ENCODE results near the gene DPYSL4.
A peak's percentile ranks its signal among the peaks of the same experiment; 100 is the strongest.

Gene DPYSL4

DNA sequence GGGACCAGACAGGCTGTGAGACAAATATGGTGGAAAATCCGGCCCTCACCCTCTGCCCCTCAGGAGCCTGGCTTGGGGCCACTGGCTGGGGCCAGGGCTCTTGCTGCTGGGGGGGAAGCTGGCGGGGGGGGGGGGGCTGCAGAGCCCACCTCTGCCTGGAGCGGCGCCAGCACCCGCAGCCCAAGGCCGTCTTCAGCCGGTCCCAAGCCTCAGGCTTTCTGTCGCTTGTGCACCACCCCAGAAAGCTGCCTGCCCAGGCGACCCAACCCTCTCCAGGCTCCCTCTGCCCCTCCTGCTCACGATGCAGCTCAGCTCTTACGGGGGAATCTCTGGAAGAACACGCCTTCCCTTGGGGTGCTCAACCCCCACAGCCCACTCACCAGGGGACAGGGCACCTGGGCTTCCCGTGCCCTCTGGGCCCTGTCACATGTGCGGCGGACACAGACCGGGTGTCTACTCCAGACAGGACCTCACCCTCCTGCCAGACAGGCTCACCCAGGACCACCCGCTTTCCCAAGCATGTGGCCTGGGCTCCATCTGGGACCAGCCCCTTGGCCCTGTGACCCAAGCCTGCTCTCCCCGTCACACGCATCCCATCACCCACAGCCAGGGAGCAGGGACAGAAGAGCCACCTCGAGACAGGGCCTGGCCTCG, 43.9 kb downstream of the DPYSL4 start:
- DNase-seq = no peak

DNA sequence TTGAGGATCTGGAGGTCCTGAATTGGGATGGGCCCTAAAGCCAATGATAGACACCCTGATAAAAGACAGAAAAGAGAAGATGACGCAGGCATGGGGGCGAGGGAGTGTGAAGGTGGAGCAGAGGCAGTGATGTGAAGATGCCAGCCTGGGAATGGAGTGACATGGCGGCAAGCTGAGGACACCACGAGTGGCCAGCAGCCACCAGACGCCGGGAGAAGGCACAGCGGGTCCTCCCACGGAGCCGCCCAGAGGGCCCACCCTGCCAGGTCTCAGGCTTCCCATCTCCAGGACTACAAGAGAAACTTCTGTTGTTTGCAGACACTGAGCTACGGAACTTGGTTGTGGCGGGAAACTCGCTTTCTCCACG, 44.9 kb downstream of the DPYSL4 start:
- no peak for DNase-seq

DNA sequence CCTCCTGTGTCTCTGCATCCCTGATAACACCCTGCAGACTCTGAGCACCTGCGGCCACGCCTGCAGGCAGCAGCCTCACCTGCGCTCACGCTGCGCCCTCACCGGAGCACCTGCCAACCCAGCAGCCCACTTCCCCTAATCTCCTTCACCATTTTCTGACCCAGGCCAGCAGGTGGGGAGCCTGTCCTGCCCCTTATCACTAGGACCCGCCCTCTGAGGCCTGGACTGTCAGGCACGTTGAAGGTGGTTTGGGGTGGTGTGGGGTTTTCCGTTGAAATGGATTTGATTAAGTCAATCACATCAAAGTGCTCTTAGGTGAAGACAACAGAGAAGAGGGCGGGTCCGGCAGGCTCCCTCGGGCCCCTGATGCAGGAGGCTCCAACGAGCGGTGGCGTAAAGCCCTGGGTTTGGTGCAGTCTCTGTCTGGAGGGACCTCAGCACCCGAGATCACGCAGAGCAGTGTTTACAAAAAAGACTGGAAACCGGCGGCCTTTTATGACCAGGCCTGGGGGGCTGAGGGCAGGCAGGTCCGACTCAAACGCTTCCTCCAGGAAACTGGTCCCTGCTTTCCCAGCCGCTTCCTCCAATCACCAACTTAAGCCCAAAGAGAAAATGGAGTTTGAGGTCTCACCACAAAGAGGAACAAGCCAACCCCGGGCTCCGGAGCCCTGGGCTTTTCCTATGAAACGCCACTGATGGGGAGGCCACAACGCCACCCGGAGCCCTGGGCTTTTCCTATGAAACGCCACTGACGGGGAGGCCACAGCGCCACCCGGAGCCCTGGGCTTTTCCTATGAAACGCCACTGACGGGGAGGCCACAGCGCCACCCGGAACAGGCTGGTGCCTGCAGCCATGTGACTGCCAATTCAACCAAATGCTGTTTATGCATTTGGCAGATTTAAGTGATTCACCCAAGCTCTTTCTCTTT, 45.5 kb downstream of the DPYSL4 start:
- DNase-seq = peak; percentile 26

DNA sequence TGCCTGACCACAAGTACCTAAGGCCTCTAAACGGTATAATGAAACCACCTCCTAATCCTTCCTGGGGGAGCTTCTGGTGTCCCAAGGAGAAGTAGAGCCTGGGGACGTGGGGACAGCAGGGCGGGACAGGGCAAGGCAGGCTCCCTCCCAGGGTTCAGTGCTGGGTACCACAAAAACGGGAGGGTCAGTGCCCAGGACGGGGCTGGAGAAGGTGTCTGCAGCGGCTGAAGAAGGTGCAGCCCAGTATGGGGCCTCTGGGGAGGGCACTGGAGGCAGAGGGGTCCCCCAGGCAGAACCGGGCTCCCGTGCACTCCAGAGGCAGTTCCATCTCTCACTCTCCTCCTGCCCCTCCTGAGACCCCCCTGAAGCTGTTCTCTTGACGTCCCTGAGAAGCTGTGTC, 46.2 kb downstream of the DPYSL4 start:
- DNase-seq = no peak

DNA sequence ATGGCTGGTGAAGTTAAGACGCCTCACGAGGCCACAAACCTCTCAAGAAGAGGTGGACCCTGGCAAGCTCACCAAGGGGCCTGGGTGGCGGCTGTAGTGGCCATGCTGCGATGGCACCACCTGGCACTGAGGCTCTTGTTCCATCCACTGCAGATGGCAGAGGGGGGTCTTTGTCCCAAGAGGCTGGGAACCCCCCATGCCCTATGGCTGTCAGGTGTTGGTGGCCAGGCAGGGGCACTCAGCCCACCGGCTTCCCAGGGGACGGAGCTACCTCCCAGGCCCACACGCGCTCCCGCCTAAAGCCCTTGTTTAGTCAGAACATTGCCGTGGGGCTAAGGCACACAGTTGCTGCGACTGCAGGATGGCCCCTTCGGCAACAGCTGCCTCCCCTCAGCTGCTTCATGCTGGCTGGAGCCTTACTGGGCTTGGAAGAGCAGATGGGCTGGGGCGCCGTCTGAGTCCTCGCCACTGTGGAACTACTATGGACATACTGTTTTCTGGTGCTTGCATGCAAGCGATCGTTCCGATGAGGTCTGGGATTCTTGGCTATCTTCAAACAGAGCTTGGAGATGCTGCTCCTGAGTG, 46.8 kb downstream of the DPYSL4 start:
- DNase-seq = no peak

DNA sequence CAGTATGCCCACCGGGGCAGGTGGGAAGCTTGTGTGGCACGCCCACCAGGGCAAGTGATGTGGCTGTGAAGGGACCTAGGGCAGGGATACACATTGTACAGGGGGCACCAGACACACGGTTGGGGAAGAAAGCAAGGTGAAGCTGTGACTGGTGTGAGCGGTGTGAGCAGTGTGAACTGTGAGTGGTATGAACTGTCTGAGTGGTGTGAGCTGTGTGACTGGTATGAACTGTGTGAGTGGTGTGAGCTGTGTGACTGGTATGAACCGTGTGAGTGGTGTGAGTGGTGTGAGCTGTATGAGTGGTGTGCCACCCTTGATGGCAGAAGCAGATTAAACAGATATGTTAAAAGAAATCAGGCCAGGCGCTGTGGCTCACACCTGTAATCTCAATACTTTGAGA, 48.1 kb downstream of the DPYSL4 start:
- no peak for DNase-seq

DNA sequence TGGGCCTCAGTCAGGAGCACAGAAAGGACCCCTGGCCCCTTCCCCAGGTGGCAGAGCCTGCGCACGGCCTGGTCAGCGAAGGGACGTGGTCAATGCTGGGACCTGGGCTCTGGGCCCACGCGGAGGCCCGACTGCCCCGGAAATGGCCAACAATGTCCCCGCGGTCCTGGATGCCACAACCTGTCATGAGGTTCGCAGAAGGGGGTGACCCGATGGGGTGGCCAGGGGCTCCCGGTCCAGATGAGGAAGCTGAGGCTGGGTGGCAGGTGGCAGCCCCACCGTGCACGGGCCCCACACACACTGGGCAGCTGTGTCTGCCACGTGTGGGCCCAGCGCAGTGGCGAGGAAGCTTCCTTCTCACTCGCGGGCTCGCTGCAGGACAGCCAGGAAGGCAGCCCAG, 49.4 kb downstream of the DPYSL4 start:
- DNase-seq = no peak

DNA sequence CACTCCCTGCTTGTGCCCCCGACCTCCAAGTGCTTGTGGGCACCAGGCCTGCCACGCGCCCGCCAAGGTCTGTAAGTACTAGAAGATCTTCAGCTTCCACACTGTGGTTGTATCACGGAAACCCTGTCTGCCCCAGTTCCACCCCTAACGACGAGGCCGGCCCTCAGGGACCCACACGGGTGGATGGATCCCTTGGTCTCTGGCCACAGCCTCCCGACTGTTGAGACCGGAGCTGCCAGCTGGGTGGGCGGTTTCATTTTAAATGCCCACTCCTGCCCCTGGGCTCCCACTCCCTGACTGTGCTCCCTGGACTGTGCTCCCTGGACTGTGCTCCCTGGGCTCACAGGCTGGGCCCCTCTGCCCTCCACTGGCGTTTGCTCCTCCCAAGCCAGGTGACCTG, 50.1 kb downstream of the DPYSL4 start:
- DNase-seq = no peak

DNA sequence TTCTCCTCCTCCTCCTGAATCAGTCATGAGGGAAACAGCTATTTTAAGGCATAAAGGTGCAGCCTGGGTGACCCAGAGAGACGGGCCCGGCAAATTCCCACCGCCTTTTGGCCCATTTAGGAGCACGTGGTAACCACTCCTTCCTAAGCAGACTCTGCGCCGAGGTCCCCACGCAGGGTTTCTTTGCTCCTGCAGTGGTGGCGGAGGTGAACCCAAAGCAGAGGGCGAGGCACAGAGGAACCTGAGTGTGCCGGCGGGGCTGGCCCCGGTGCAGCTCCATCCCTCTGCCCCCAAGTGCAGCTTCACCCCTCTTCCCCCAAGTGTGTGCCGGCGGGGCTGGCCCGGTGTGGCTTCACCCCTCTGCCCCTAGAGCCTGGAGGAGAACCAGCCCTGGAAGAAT, 50.6 kb downstream of the DPYSL4 start:
- DNase-seq = no peak

DNA sequence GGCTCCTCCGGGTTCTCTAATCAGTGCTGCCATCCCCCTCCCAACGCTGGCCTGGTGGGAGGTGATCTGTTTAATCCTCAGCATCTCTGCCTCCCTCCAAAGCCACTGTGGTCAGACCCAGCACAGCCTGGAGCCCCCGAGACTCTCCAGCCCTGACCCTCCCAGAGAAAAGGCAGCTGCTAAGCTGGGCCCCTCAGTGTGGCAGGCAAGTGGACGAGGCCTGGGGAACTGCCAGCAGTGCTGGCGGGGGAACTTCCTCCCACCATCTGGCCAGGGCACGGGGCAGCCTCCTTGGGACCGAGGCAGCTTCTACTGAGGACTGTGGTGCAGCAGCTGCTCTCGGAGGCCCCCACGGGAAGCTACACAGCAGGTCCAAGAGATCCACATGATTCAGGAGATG, 51.1 kb downstream of the DPYSL4 start:
- no peak for DNase-seq

DNA sequence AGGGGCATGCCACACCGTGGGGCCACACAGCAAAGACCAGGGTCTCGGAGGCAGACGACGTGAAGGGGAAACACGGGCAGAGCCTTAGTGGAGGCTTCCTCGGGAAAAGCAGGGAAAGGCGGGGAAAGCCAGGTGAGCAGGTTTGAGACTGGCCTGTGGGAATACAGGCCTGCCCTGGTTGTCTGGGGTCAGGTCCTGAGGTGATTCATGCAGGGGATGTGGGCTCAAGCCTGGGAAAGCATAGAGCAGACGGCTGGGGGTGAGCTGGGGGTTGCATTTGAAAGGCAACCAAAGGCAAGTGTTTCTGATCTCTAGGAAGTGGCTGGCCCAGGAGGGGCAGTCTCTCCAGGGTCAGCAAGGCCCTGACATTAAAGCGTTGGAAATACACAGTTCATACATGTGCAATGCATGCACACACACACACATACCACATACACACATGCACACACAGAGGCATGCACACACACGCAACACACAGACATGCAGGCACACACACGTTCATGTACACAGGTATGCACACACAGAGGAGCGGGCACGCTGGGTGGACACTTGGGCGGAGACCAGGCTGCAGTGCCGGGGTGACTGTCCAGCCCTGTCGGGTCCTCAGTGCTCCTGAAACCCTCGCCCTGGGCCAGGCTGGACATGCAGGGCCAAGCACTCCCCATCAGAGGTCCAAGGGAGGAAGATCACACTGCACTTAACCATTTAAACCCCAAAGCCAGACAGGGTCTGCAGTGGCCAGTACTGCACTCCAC, 51.8 kb downstream of the DPYSL4 start:
- no peak for DNase-seq

DNA sequence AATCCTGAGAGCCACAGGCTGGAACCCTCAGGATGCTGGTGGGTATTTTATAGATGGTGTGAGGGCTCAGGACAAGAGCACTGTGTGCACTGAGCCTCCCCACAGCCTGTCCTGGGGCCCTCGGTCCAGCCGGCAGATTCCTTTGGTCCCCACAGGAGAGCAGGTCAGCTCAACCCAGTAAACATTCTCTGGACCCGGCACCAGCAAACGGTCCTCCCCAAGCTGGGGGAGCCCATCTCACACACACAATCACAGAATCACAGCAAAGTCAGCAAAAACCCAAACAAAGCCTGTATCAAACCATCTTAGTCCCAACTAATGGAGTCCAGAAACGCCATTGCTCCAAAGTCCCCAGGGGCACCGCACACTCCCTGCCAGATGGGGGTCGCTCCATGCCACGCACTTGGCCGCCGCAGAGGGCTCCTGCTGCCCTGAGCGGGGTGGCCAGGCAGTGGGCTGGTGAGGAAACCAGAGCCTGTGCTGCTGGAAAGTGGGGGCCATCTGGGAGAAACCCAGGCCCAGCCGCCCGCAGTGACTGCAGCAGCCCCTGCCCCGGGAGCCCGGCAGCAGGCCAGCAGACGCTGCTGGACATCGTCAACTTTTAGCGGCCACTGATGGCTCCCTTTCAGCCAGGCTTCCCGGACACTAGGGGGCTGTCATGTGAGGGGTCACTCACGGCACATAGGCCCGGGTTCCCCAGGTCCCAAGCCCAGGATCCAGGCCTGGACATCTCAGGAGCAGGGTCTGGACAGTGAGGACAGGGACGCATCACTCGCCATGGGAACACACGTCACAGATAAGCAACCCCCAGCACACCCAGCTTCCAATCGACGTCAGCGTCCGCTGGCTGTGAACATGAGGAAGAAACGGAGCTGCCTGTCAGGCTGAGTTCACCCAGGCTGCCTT, 52.6 kb downstream of the DPYSL4 start:
- DNase-seq = no peak

DNA sequence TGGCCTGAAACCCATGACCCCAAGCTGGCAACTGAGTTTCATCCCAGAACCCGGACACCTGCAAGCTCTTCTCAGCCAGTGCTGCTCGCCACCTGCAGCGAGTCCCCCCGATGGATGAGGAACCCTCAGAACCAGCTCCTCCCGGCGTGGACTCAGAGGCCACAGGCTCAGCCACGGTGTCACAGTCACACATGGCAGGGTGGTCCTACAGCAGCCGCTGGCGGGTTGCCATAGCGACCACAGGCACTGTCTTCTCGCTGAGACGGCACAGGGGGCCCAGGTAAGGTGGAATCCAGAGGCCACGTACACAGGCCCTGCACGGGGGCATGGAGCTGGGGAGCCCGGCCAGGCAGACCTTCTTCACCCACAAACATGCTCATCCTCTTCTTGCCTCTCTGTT, 53.4 kb downstream of the DPYSL4 start:
- DNase-seq = no peak

DNA sequence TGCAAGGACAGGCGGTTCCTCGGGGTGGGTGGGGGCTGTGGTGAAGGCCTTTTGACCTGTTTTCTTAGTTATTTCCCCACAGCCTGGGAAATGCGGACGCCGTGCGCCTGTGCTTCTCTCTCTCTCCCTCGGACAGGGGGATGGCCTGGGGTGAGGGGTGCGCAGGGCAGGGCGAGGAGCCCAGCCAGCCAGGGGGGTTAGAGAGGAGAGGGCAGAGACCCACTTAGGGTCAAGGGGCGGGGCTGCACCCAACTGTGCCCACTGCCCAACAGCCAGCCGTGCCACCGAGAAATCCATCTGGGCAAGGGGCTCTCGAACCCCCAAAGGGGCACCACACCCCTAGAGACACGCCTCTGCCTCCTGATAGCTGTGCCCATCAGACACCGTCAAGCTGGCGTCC, 53.8 kb downstream of the DPYSL4 start:
- DNase-seq = no peak

DNA sequence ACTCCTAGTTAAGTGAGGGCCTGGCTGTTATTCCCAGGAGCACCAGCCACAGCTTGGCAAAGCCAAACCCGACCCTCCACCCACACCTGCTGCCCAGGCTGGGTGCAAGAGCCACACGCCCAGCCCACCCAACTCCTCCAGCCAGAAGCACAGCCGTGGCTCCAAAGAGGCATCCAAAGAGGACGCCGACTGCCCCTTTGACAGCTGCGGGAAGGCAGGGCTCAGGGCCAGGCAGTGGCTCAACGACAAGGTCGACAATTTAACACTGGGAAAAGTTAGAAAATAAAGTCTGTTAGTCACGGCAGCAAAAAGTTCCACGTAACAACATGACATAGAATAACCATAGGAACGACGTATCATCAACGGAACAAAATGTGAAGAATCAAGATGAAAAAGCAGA, 54.3 kb downstream of the DPYSL4 start:
- DNase-seq = no peak

DNA sequence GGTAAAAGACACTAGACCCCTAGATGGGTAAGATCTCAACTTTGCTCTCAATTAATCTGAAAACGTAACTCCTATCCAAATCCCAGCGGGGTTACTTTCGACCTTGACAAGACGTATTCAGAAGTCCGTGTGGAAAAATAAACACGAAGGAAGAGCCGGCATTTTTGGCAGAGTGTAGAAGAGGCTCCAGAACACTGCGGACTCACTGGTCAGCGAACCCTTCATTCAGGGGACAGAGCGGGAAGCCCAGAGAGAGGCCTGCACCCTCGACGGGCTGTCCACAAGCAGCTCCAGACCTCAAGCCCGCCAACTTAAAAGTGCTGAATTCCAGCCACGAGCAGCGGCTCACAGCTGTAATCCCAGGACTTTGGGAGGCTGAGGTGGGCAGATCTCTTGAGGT, 54.7 kb downstream of the DPYSL4 start:
- DNase-seq = no peak

DNA sequence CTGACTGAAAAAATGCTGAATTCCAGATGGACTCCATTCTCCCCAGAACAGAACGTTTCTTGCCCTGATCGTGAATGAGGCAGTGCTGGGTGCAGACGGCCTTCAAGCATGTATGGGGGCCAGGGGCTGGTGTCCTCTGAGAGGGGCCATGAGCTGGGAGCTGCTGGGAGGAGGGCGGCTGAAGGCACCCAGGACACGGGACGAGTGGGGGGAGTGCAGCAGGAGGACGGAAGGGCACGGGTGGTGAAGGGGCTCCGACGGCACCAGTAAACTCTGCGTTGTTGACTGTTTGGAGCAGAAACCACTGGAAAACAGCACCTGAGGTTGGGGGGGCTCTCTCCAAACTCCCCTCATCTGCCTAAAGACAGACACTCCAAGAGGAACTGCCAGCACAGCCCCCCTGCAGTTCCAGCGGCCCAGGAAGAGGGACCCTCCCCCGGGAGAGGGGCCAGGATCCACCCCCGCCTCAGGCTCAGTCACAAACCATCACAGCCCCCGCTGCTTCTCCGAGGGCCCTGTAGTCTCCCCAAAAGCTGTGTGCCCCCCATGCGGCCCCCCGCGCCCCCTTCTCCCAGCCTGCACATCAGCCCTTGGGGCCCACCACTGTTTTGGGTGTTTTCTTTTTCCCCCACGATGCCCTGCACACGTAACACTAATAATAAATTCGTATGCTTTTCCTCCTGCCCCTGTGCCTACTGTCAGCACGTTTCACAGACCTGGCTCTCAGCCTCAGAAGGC, 55.5 kb downstream of the DPYSL4 start:
- DNase-seq = no peak

DNA sequence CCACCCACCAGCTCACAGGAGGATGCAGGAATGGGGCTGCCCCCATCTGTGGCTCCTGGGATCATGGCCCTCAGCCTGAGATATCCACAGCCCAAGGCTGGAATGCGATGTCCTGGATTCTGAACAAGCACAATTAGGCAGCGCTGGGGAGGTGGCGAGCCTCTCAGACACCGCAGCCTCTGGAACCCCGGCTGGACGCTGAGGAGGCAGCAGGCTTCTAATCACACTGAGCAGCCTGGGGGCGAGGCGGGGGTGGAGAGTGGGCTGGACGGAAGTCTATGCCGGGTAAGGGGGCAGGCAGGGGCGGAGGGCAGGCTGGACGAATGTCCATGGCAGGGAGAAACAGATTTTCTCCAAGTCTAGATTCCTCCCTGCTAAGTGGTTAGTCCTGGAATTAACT, 56.4 kb downstream of the DPYSL4 start:
- DNase-seq = no peak

DNA sequence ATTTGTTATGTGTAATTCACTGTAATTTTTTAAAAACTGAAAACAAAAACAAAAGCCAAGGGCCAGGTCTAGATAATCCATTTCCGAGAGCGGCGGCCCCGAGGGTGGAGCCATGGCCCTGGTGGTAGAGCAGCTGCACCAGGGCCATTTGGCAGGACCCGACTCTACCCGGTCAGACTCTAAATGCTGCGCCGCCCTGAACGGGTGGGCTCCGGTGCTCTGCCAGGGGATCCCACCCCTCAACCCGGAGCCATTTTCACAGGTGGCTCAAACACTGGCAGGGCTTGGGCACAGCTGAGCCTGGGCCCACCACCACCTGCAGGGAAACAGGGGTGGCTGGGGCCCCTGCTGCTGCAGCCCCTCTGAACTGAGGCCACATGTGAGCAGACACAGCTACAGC, 56.9 kb downstream of the DPYSL4 start:
- no peak for DNase-seq

DNA sequence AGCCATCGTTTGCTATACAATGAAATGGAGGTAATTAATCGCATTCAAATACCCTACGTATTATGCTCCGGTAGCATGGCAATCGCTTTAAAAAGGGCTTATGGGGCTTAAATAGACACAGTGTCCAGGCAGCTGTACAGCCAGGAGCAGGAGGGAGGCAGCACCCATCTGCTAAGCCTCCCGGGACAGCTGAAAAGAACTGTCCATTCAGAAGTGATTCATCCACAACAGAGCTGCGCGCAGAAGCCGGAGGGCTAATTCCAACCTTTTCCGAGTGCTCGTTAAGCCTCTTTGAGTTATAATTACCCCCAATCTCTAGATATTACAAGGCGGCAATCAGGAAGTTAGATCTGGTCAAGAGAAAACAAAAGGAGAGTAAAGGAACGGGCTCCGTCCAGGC, 58.3 kb downstream of the DPYSL4 start:
- no peak for DNase-seq

DNA sequence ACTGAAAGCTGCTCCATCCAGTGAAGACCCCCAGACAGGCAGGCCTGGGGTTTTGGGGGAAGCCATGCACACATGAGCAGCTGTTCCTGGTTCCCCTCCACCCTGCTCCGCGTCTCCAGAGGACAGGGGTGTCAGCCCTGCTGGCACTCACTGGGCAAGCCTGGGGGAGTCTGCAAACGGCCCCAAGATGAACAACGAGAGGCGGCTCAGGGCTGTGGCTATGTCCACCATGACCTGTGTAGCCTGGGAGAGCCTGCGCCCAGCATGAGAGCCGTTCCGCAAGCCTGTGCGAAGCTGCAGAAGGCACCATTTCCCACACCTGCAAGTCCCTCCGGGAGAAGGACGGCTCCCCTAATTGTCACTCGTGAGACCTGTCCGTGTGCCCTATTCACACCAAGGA, 59.5 kb downstream of the DPYSL4 start:
- DNase-seq = no peak

DNA sequence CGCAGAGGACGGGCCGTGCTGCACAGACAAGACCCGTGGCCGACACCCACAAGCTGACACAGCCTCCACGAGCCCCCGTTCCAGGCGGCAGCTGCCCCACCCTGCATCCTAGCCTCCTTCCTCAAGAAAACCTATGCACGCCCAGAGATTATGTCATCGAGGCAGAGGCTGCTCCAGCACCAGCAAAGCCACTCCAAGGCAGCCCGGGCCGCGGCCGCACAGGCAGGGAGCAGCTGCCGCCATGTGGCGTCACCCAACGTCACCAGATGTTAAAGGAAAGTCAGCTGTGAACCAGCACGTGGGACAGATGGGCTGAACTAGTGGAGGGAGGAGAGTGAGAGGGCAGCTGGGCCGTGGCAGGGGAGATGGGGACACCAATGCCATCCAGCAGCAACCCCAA, 61.2 kb downstream of the DPYSL4 start:
- DNase-seq = no peak
